VCaP (cell line): ENCODE measurements around the gene NEO1.

Experiments
- H3K27ac ChIP-seq: fragments of 450-650 bp; 2 replicates; pipeline ENCODE4 v1.5.1; 2017
- TF ChIP-seq, protein P1 (sequence below): fragments of 450-650 bp; conservative IDR thresholded peaks from 2 replicates; pipeline ENCODE4 v1.5.1; 2017; ENCODE audit warnings: mild to moderate bottlenecking, moderate library complexity

Gene NEO1

DNA sequence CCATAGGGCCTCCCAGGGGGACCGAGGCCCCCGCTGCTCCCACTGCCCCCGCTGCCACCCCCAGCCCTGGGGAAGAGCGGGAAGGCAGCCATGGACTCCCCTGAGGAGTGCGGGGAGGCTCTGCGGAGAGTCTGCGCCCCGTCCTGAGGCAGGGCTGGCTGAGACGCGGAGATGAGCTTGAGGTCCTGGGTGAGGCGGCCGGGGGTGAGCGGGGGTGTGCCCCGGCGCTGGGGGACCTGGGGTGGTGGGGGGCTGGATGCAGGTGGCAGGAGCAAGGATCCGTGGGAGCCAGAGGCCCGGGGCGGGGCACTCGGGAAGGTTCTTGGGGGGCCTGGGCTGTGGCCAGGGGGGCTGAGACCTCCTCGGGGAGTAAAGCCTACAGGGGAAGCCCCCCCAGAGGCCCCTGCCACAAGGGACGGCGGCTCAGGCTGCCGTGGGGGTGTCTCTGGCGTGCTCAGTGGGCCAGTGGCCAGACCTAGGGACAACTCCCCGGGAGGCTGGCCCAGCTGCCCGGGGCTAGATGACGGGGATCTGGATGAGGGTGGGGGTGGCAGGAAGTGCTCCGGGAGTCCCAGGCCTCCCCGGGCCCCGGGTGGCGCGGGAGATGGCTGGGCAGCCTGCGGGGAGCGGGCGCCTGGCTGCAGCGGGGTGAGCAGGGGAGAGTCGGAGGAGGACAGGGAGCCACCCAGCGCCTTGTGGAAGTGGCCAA, 270.6 kb downstream of the NEO1 start:
- TF ChIP-seq, protein P1, sequence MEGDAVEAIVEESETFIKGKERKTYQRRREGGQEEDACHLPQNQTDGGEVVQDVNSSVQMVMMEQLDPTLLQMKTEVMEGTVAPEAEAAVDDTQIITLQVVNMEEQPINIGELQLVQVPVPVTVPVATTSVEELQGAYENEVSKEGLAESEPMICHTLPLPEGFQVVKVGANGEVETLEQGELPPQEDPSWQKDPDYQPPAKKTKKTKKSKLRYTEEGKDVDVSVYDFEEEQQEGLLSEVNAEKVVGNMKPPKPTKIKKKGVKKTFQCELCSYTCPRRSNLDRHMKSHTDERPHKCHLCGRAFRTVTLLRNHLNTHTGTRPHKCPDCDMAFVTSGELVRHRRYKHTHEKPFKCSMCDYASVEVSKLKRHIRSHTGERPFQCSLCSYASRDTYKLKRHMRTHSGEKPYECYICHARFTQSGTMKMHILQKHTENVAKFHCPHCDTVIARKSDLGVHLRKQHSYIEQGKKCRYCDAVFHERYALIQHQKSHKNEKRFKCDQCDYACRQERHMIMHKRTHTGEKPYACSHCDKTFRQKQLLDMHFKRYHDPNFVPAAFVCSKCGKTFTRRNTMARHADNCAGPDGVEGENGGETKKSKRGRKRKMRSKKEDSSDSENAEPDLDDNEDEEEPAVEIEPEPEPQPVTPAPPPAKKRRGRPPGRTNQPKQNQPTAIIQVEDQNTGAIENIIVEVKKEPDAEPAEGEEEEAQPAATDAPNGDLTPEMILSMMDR, result no peak
- H3K27ac ChIP-seq, result no peak overlapping the region

DNA sequence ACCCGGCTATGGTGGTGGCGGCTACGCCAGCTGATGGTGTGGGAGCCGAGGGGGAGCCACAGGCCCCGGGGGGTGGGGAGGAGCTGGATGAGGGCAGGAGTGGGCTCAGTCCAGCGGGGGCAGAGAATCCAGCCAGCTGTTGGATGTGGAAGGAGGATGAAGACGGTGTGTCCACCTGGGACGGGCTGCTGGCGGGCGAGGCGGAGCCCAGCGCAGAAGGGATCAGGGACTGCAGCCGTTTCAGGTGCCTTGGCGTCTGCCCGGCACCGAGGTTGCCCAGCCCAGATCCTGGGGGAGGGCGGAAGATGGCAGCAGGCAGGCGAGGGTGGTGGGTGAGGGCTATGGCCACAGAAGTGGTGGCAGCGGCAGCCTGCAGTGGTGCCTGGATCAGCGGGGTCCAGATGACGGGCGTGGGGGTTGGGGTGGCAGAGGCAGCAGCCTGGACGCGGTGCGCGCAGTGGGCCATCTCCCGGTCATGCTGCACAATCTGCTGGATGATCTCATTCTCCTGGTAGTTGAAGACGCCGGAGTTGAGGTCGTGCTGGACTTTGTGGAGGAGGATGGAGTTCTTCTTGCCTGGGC, 271.2 kb downstream of the NEO1 start:
- TF ChIP-seq, protein P1, result no peak
- H3K27ac ChIP-seq, result no peak overlapping the region

DNA sequence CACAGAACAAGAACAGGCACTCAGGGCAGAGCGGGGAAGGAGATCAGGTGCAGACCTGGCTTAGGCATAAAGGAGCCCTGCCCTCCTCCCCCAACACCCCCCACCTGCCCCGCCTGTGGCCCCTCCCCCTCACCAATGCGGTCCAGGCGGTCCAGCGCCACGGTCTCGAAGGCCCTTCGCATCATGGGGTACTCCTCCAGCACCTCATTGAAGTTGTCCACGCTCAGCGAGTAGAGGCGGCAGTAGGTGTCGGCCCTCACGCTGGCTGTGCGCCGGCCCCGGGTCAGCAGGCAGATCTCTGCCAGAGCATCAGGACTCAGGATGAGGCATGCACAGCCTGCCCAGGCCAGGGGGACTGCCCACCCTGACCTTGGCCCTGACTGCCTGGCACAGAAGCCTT, 271.7 kb downstream of the NEO1 start:
- H3K27ac ChIP-seq, result no peak overlapping the region
- TF ChIP-seq, protein P1, result no peak

DNA sequence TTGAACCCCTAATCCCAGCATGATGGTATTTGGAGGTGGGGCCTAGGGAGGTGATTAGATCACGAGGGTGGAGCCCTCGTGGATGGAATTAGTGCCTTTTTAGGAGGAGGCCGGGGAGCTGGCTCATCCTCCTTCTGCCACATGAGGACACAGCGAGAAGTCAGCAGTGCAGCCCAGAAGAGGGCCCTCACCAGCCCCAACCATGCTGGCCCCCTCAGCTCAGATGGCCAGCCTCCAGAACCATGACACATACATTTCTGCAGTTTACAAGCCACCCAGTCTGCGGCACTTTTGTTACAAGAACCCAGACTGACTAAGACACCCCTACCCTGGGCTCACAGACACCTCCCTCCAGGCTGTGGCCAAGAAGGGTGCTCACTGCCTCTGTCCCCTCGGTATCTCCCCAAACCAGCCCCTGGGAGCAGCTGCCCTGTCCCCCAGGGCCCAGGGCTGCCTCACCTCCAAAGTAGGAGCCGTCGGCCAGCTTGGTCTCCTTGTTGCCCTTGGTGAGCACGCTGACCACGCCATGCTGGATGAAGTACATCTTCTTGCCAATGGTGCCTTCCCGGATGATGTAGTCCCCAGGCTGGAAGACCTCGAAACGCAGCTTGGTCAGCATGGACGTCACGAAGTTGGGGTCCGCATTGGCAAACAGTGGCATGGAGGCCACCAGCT, 272.4 kb downstream of the NEO1 start:
- TF ChIP-seq, protein P1, result no peak
- no peak overlapping the region for H3K27ac ChIP-seq

DNA sequence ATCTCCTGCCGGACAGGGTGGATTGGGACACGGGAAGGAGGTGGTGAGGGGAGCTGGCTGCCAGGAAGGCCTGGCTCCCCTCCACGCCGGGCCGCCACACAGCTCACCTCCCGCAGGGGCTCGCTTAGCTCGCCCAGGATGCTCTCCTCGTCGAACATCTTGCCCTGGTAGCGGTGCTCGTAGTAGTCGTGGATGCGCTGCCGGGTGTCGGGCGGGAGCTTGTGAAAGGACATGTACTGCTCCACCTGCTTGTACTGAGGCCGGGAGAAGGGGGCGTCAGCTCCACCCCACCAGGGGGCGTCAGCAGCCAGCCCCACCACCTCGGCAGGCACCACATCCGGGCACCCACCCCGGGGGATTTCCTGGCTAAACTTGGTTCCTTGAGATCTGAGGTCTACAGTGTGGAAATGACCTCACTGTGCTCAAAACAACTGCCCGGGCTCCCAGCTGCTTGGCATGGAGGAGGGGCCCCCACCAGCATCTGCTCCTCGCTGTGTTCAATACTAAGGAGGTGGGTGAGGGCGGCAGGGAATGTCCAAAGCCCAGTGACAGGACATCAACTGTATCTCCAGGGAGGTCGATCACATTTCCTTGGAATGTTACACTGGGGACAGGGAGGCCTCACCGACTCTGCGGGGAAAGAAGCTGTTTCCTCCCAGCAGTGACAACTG, 273.1 kb downstream of the NEO1 start:
- no peak overlapping the region for H3K27ac ChIP-seq
- TF ChIP-seq, protein P1, result peak; percentile 3; the same call in 1 of the 2 replicates

DNA sequence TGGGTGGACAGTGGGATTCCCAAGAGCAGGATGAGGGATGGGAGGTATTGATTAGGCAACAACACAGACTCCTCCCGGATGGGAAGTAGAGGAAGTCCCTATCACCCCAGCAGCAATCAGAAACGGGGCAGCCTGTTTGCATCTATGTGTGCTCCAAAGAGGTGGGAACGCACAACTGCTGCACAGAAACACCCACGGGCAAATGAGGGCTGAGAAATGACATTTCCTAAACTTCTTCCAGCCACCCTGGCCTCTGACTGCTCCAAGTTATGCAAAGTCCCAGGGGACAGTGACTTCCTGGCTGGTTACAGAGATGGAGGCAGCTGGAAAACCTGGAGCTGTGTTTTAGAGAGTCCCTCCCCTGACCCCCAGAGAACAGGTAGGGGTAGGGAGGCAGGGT, 273.9 kb downstream of the NEO1 start:
- H3K27ac ChIP-seq, result no peak overlapping the region
- TF ChIP-seq, protein P1, result no peak
